ENCODE results near the gene TRPM2. TPM values are rescaled to one million over a fixed set of nuclear protein-coding genes. Genes with fewer than 3 reads are reported as not detected.

The TRPM2 gene
- total and polyA plus RNA-seq, 2 of the 13 experiments (the other 11 are each of a cell fraction or from before 2014, with no cell fraction given) = 0.07 to 0.20 TPM

GRCh38 chr21:44442266-44443125, 89.1 kb downstream of the TRPM2 start (continued):
- no peak for TF ChIP-seq ZSCAN22 (CRISPR knock-in tag; IDR thresholded peaks at IDR 0.05)
- TF ChIP-seq EED (CRISPR knock-in tag; IDR thresholded peaks at IDR 0.05) = peak; percentile 59; the same call in 1 of the 2 replicates
- TF ChIP-seq ZNF292 (CRISPR knock-in tag; IDR thresholded peaks at IDR 0.05; ENCODE audit: borderline replicate concordance, low read depth) = no peak
- TF ChIP-seq ZNF781 (CRISPR knock-in tag; IDR thresholded peaks at IDR 0.05; ENCODE audit: borderline replicate concordance, not compliant biosample characterization) = peak; percentile 68
- no peak for TF ChIP-seq TSC22D2 (CRISPR knock-in tag; IDR thresholded peaks at IDR 0.05; ENCODE audit: borderline replicate concordance)
- TF ChIP-seq NFKB2 (CRISPR knock-in tag; IDR thresholded peaks at IDR 0.05; ENCODE audit: borderline replicate concordance) = peak; percentile 71; the same call in 1 of the 2 replicates
- TF ChIP-seq KDM5B (CRISPR knock-in tag; IDR thresholded peaks at IDR 0.05; ENCODE audit: borderline replicate concordance) = peak; percentile 91; the same call in 1 of the 2 replicates
- no peak for TF ChIP-seq TCF12 (IDR thresholded peaks at IDR 0.05)
- no peak for TF ChIP-seq TCF12 (CRISPR knock-in tag; IDR thresholded peaks at IDR 0.05)
- TF ChIP-seq TOE1 (CRISPR knock-in tag; IDR thresholded peaks at IDR 0.05) = no peak
- TF ChIP-seq TEAD2 (CRISPR knock-in tag; IDR thresholded peaks at IDR 0.05) = peak; percentile 82; the same call in 1 of the 2 replicates
- peak; percentile 72; the same call in 1 of the 2 replicates for TF ChIP-seq ZNF367 (CRISPR knock-in tag; IDR thresholded peaks at IDR 0.05; ENCODE audit: borderline replicate concordance)
- TF ChIP-seq ZNF605 (CRISPR knock-in tag; IDR thresholded peaks at IDR 0.05) = peak; percentile 64
- no peak for TF ChIP-seq GMEB2 (CRISPR knock-in tag; IDR thresholded peaks at IDR 0.05; ENCODE audit: low read depth)
- TF ChIP-seq ZNF558 (CRISPR knock-in tag; IDR thresholded peaks at IDR 0.05; ENCODE audit: borderline replicate concordance) = peak; percentile 81; the same call in 1 of the 2 replicates
- TF ChIP-seq TEF (CRISPR knock-in tag; IDR thresholded peaks at IDR 0.05) = no peak; the same call in 1 of the 2 replicates
- no peak for TF ChIP-seq YEATS4 (CRISPR knock-in tag; IDR thresholded peaks at IDR 0.05; ENCODE audit: borderline replicate concordance)
- peak; percentile 59; the same call in 1 of the 2 replicates for TF ChIP-seq ZNF878 (CRISPR knock-in tag; IDR thresholded peaks at IDR 0.05)
- peak; percentile 71; the same call in 1 of the 2 replicates for TF ChIP-seq ZBTB20 (CRISPR knock-in tag; IDR thresholded peaks at IDR 0.05; ENCODE audit: borderline replicate concordance, low read depth)
- no peak for TF ChIP-seq CSRNP2 (CRISPR knock-in tag; conservative IDR thresholded peaks at IDR 0.05; ENCODE audit: low read depth)
- 0 out of 2 replicates have a peak, but pooled peaks have one; percentile 39 for TF ChIP-seq KLF6 (CRISPR knock-in tag; IDR thresholded peaks at IDR 0.05)

All from HepG2 (cell line).